ENCODE results near the gene PDZK1IP1.

DNA sequence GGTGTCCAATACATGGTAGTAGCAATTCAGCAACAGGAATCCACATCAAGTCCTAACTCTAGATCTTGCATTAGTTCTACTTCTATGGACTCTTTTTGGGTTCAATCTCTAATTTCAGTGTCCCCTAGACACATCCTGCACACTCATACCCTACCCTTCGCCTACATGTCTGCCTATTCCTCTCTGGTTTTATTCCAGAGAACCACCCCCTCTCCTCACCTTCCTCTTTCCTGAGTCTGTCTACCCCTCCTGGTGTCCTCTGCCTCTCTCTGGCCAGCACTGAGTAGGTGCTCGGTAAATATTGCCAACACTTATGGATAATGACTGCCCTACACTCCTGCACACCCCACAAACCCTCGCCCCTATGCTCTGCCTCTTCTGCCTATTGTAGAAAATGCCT lies 32.6 kb upstream of the PDZK1IP1 start:
- TF ChIP-seq ZNF530 (CRISPR knock-in tag; IDR thresholded peaks at IDR 0.05; ENCODE audit: low read depth) (no peak), MEIS2 (CRISPR knock-in tag; IDR thresholded peaks at IDR 0.05) (no peak)
- TF ChIP-seq, protein P1, sequence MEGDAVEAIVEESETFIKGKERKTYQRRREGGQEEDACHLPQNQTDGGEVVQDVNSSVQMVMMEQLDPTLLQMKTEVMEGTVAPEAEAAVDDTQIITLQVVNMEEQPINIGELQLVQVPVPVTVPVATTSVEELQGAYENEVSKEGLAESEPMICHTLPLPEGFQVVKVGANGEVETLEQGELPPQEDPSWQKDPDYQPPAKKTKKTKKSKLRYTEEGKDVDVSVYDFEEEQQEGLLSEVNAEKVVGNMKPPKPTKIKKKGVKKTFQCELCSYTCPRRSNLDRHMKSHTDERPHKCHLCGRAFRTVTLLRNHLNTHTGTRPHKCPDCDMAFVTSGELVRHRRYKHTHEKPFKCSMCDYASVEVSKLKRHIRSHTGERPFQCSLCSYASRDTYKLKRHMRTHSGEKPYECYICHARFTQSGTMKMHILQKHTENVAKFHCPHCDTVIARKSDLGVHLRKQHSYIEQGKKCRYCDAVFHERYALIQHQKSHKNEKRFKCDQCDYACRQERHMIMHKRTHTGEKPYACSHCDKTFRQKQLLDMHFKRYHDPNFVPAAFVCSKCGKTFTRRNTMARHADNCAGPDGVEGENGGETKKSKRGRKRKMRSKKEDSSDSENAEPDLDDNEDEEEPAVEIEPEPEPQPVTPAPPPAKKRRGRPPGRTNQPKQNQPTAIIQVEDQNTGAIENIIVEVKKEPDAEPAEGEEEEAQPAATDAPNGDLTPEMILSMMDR (CRISPR knock-in tag; IDR thresholded peaks at IDR 0.05) = no peak

Measured in HepG2 (cell line).